SK-N-SH (cell line): ENCODE measurements around the gene EEFSEC.

Experiments used
- ZBTB33 ChIP-seq: IDR thresholded peaks from 2 replicates; pipeline ENCODE4 v1.4.0; 2012; ENCODE audit warnings: low read depth, borderline replicate concordance
- TF ChIP-seq, protein P1 (sequence below): fragments of 200-600 bp; sonication (generic); IDR thresholded peaks from 2 replicates; pipeline ENCODE4 v1.6.1; 2017; ENCODE audit warnings: antibody characterized with exemption, mild to moderate bottlenecking, moderate library complexity

- TF ChIP-seq, protein P1, sequence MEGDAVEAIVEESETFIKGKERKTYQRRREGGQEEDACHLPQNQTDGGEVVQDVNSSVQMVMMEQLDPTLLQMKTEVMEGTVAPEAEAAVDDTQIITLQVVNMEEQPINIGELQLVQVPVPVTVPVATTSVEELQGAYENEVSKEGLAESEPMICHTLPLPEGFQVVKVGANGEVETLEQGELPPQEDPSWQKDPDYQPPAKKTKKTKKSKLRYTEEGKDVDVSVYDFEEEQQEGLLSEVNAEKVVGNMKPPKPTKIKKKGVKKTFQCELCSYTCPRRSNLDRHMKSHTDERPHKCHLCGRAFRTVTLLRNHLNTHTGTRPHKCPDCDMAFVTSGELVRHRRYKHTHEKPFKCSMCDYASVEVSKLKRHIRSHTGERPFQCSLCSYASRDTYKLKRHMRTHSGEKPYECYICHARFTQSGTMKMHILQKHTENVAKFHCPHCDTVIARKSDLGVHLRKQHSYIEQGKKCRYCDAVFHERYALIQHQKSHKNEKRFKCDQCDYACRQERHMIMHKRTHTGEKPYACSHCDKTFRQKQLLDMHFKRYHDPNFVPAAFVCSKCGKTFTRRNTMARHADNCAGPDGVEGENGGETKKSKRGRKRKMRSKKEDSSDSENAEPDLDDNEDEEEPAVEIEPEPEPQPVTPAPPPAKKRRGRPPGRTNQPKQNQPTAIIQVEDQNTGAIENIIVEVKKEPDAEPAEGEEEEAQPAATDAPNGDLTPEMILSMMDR = peak; percentile 18; the same call in 1 of the 2 replicates
- peak; percentile 70; the same call in 1 of the 2 replicates for TF ChIP-seq ZBTB33
Observed at GRCh38 chr3:128112357-128112968, 40.8 kb upstream of the EEFSEC start.
